SK-N-SH treated with all-trans-retinoic acid at 6 μM for 48 hours (cell line): ENCODE results near the gene XPNPEP2.

Experiments used
- ATAC-seq: fragments of 200-7000 bp; cut with Tn5 transposase; 3 replicates; pipeline ENCODE4 v1.9.1; 2020; ENCODE audit warnings: mild to moderate bottlenecking, moderate library complexity
- ARNTL ChIP-seq: fragments of 450-650 bp; formaldehyde crosslinking; IDR thresholded peaks from 2 replicates; pipeline ENCODE4 v1.5.0; 2020; ENCODE audit warnings: low read depth, mild to moderate bottlenecking, moderate library complexity, borderline replicate concordance
- BACH2 ChIP-seq: fragments of 250-450 bp; sonication (Bioruptor Pico); IDR thresholded peaks from 2 replicates; pipeline ENCODE4 v1.9.0; 2021; ENCODE audit warnings: mild to moderate bottlenecking, borderline replicate concordance
- CREB5 ChIP-seq: fragments of 250-450 bp; sonication (Bioruptor Pico); IDR thresholded peaks from 2 replicates; pipeline ENCODE4 v1.5.1; 2020; ENCODE audit warnings: low read depth, mild to moderate bottlenecking, moderate library complexity
- CSDC2 ChIP-seq: fragments of 250-450 bp; sonication (Bioruptor Pico); IDR thresholded peaks from 2 replicates; pipeline ENCODE4 v1.5.0; 2020; ENCODE audit warnings: mild to moderate bottlenecking, moderate library complexity
- CSRNP3 ChIP-seq: fragments of 250-450 bp; sonication (Bioruptor Pico); IDR thresholded peaks from 2 replicates; pipeline ENCODE4 v1.5.1; 2021; ENCODE audit warnings: mild to moderate bottlenecking, moderate library complexity
- ISL1 ChIP-seq: fragments of 250-450 bp; sonication (Bioruptor Pico); IDR thresholded peaks from 2 replicates; pipeline ENCODE4 v2.1.2; 2022; ENCODE audit warnings: mild to moderate bottlenecking, moderate library complexity
- OSR1 ChIP-seq: fragments of 250-450 bp; sonication (Bioruptor Pico); IDR thresholded peaks from 2 replicates; pipeline ENCODE4 v1.8.0; 2022; ENCODE audit warnings: moderate library complexity, mild to moderate bottlenecking, inconsistent platforms
- PATZ1 ChIP-seq: fragments of 250-450 bp; sonication (Bioruptor Pico); IDR thresholded peaks from 2 replicates; pipeline ENCODE4 v1.8.0; 2020; ENCODE audit warnings: mild to moderate bottlenecking, moderate library complexity, borderline replicate concordance
- POU6F1 ChIP-seq: fragments of 250-450 bp; sonication (Bioruptor Pico); IDR thresholded peaks from 2 replicates; pipeline ENCODE4 v1.8.0; 2021; ENCODE audit warnings: low read depth, mild to moderate bottlenecking, moderate library complexity, borderline replicate concordance
- PPARA ChIP-seq: fragments of 250-450 bp; sonication (Bioruptor Pico); IDR thresholded peaks from 2 replicates; pipeline ENCODE4 v1.5.0; 2020; ENCODE audit warnings: mild to moderate bottlenecking, borderline replicate concordance
- RARB ChIP-seq: fragments of 250-450 bp; sonication (Bioruptor Pico); IDR thresholded peaks from 2 replicates; pipeline ENCODE4 v1.8.0; 2021; ENCODE audit warnings: mild to moderate bottlenecking, moderate library complexity
- SNAI2 ChIP-seq: fragments of 250-450 bp; sonication (Bioruptor Pico); IDR thresholded peaks from 2 replicates; pipeline ENCODE4 v1.5.0; 2020; ENCODE audit warnings: mild to moderate bottlenecking, moderate library complexity
- TCF4 ChIP-seq: fragments of 250-450 bp; sonication (Bioruptor Pico); IDR thresholded peaks from 2 replicates; pipeline ENCODE4 v1.8.0; 2021; ENCODE audit warnings: mild to moderate bottlenecking, moderate library complexity, borderline replicate concordance
- TOX ChIP-seq: fragments of 250-450 bp; sonication (Bioruptor Pico); IDR thresholded peaks from 2 replicates; pipeline ENCODE4 v1.8.0; 2021; ENCODE audit warnings: mild to moderate bottlenecking, moderate library complexity, borderline replicate concordance
- TSHZ2 ChIP-seq: fragments of 250-450 bp; sonication (Bioruptor Pico); IDR thresholded peaks from 2 replicates; pipeline ENCODE4 v1.5.0; 2020; ENCODE audit warnings: mild to moderate bottlenecking, moderate library complexity
- ZC3H10 ChIP-seq: fragments of 250-450 bp; sonication (Bioruptor Pico); IDR thresholded peaks from 2 replicates; pipeline ENCODE4 v1.5.1; 2021; ENCODE audit warnings: mild to moderate bottlenecking, moderate library complexity
- ZFP3 ChIP-seq: fragments of 250-450 bp; sonication (Bioruptor Pico); IDR thresholded peaks from 2 replicates; pipeline ENCODE4 v1.5.0; 2020; ENCODE audit warnings: mild to moderate bottlenecking, moderate library complexity
- ZFP30 ChIP-seq: fragments of 450-650 bp; formaldehyde crosslinking; IDR thresholded peaks from 2 replicates; pipeline ENCODE4 v1.5.0; 2022; ENCODE audit warnings: mild to moderate bottlenecking, moderate library complexity
- ZNF565 ChIP-seq: fragments of 450-650 bp; formaldehyde crosslinking; conservative IDR thresholded peaks from 2 replicates; pipeline ENCODE4 v1.5.0; 2020; ENCODE audit warnings: low read depth, mild to moderate bottlenecking, moderate library complexity
- ZNF70 ChIP-seq: fragments of 450-650 bp; formaldehyde crosslinking; IDR thresholded peaks from 2 replicates; pipeline ENCODE4 v1.5.0; 2020; ENCODE audit warnings: mild to moderate bottlenecking, moderate library complexity
- ZNF8 ChIP-seq: fragments of 450-650 bp; formaldehyde crosslinking; IDR thresholded peaks from 2 replicates; pipeline ENCODE4 v1.5.0; 2020; ENCODE audit warnings: mild to moderate bottlenecking, moderate library complexity

The XPNPEP2 gene

GRCh38 chrX:129762448-129762847 is 23.7 kb downstream of the XPNPEP2 start:
- TF ChIP-seq CSDC2 (CRISPR knock-in tag) (no peak), OSR1 (no peak), TOX (no peak), ZNF70 (no peak), ARNTL (CRISPR knock-in tag) (no peak), ZFP3 (no peak), PPARA (CRISPR knock-in tag) (no peak), CREB5 (CRISPR knock-in tag) (no peak), BACH2 (CRISPR knock-in tag) (no peak), TCF4 (no peak), SNAI2 (no peak), POU6F1 (CRISPR knock-in tag) (no peak), ISL1 (no peak), CSRNP3 (CRISPR knock-in tag) (no peak)
- ATAC-seq: no peak

- TF ChIP-seq ISL1 (no peak), ZFP3 (no peak), ZFP30 (no peak), POU6F1 (CRISPR knock-in tag) (no peak), ZNF70 (no peak), TCF4 (no peak), CREB5 (CRISPR knock-in tag) (no peak), BACH2 (CRISPR knock-in tag) (no peak), ZNF8 (CRISPR knock-in tag) (no peak), OSR1 (no peak), PPARA (CRISPR knock-in tag) (no peak), ZNF565 (CRISPR knock-in tag) (no peak), TSHZ2 (CRISPR knock-in tag) (no peak), TOX (no peak), ZC3H10 (no peak), RARB (CRISPR knock-in tag) (no peak), PATZ1 (CRISPR knock-in tag) (no peak), CSDC2 (CRISPR knock-in tag) (no peak)
- ATAC-seq: no peak
These were observed 24.9 kb downstream of the XPNPEP2 start for GRCh38 chrX:129763666-129764065.
